Mucosa of gallbladder (tissue), 1 donor: ENCODE measurements around the gene TOP1. TPM values are rescaled to one million over a fixed set of nuclear protein-coding genes. Genes with fewer than 3 reads are reported as not detected.

ENCODE experiments used
- DNase-seq: peaks from one replicate; pipeline ENCODE4 v3.0.0-alpha.2; 2020; ENCODE audit warnings: low spot score
- total RNA-seq: library from RNA; stranded (reverse); gene quantifications from one replicate; pipeline ENCODE4 v1.2.1, GENCODE V29; 2021
- donor health status: DM: no; HTN: no; CAD: no.

The TOP1 gene
- total RNA-seq, 1 donor from 2014 or later: 83.2 TPM

GRCh38 chr20:41168281-41169161 is 139.9 kb downstream of the TOP1 start:
- no peak for DNase-seq

DNA sequence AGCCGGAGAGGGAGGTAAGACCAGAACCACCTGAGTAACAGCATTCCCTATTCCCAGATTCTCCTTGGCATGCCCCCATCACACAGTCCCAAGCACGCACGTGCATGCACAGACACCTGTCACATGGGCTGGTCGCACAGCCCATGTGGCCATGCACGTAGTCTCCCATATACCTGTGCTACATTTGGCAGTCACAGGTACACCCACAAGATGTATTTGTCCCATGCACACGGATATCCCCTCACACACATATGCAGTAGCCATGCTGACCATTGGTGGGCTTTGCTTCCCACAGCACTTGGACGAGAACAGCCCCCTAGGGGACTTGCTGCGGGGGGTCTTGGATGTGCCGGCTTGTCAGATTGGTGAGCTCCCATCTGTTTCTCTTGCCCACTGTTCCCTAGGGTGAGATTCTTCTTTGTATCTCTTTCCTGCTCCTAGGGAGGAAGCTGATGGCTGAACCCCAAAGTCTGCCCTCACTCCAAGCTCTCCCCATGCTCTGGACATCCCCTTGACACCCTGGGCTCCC is 140.6 kb downstream of the TOP1 start:
- DNase-seq: no peak

DNA sequence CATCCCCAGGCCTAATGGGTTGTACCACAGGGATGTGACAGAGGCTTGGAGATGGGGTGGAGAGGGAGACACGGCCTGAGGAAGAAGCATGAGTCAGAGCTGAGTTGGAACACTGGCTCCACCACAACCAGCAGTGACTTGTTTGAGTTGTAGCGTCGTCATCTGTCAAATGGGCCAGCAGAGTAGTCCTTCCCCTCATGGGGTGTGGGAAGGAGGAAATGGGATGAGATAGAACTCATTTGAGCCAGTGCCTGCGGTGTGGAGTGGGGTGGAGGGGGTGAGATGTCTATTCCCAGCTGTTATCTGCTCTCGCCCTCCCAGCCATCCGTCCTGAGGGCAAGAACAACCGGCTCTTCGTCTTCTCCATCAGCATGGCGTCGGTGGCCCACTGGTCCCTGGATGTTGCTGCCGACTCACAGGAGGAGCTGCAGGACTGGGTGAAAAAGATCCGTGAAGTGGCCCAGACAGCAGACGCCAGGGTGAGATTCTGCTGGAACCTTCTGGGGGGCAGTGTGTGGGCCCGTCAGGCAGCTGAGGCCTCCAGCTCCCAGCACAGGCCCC is 141.2 kb downstream of the TOP1 start:
- DNase-seq: no peak

GRCh38 chr20:41170386-41171105 is 141.9 kb downstream of the TOP1 start:
- DNase-seq: no peak

GRCh38 chr20:41171736-41172295 is 143.2 kb downstream of the TOP1 start:
- DNase-seq: no peak

- DNase-seq: no peak
Observed at GRCh38 chr20:41172296-41173140, 143.9 kb downstream of the TOP1 start.

DNA sequence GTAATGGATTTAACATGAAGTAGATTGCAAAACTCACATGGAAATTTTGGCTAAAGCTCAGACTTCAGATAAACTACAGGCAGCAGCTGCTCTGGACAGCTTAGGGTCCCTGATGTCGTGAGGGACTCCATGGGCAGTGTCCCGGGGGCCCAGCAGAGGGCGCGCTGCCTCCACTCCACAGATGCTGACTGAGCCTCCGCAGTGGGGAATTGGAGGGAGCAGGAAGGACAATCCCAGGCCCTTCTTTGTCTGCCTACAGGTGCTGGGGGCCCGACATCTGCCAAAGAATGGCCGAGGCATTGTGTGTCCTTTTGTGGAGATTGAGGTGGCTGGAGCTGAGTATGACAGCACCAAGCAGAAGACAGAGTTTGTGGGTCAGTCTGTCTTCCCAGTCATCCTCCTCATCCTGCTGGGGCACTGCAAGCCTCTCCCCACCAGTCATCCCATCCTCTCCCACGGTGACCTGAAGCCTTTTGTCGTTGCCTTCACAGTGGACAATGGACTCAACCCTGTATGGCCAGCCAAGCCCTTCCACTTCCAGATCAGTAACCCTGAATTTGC is 144.6 kb downstream of the TOP1 start:
- peak; percentile 84 for DNase-seq

GRCh38 chr20:41173791-41174341 is 145.2 kb downstream of the TOP1 start:
- no peak for DNase-seq

Other genes with a start within 250 kb of the TOP1 start
- 138 TPM for gene PLCG1, start 108.7 kb downstream of the TOP1 start, total RNA-seq